Heart right ventricle (tissue), 16 donors: ENCODE data around the gene NPAS3. TPM values are rescaled to one million over a fixed set of nuclear protein-coding genes. Genes with fewer than 3 reads are reported as not detected.
A peak's percentile ranks its signal among the peaks of the same experiment; 100 is the strongest.

Source experiments
- ATAC-seq, 8 donors: fragments of 200-7000 bp; cut with Tn5 transposase; one replicate each; pipeline ENCODE4 v1.9.1; 2020; ENCODE audit warnings: mild to moderate bottlenecking in 8 of 8, moderate library complexity in 8 of 8, moderate number of reproducible peaks in 1 of 8
- DNase-seq, 2 donors: peaks; one replicate each; pipeline ENCODE4 v3.0.0-alpha.2; 2020
- H3K27ac ChIP-seq, 10 donors: fragments of 200-600 bp; sonication (generic) in 2 of 10; one replicate each; pipeline versions ENCODE4 v1.5.0 to v1.8.0; 2020 to 2022; ENCODE audit warnings: mild to moderate bottlenecking in 3 of 10
- H3K27me3 ChIP-seq, 7 donors: fragments of 200-600 bp; one replicate each; pipeline ENCODE4 v1.8.0; 2021 to 2022; ENCODE audit warnings: mild to moderate bottlenecking in 2 of 7
- H3K36me3 ChIP-seq, 9 donors: fragments of 200-600 bp; sonication (generic) in 1 of 9; one replicate each; pipeline versions ENCODE4 v1.5.0 to v1.8.0; 2020 to 2022; ENCODE audit warnings: mild to moderate bottlenecking in 2 of 9
- H3K4me1 ChIP-seq, 9 donors: fragments of 200-600 bp; sonication (generic) in 1 of 9; one replicate each; pipeline versions ENCODE4 v1.5.0 to v1.8.0; 2020 to 2022; ENCODE audit warnings: mild to moderate bottlenecking in 4 of 9
- H3K4me3 ChIP-seq, 10 donors: fragments of 200-600 bp; sonication (generic) in 2 of 10; one replicate each; pipeline versions ENCODE4 v1.5.0 to v1.8.0; 2020 to 2022; ENCODE audit warnings: mild to moderate bottlenecking in 7 of 10, moderate library complexity in 2 of 10
- H3K9me3 ChIP-seq, 11 donors: fragments of 200-600 bp in 10 of 11; sonication (generic) in 2 of 11; one replicate each; pipeline versions ENCODE4 v1.5.0 to v1.8.0; 2013 to 2022; ENCODE audit warnings: mild to moderate bottlenecking in 2 of 11, control low read depth in 1 of 11, moderate library complexity in 1 of 11
- WGBS, 2 donors: extraction: QIAGEN DNeasy Blood & Tissue Kit; methylation state at CpG; one replicate each; pipeline ENCODE4 v1.1.7; 2013; ENCODE audit warnings: inconsistent platforms in 1 of 2; 5-methylcytosine and 5-hydroxymethylcytosine counted together
- intact Hi-C, 10 donors: fragments of 100-400 bp; cut with DNase I; formaldehyde crosslinking; loops; one replicate each; pipeline versions ENCODE4 v1.11.1 to v1.14.2; 2022
- polyA plus RNA-seq, 2 donors: library from polyadenylated mRNA; stranded (reverse); fragments of 200-250 nt; gene quantifications; one replicate each; pipeline ENCODE4 v1.2.3, GENCODE V29; 2013
- total RNA-seq, 10 donors: library from RNA; stranded (reverse); fragmentation: NEBNext Ultra II Directional in 3 of 10; extraction: Animal tissue kit (Norgen Biotek cat#: 25700) in 3 of 10; gene quantifications; one replicate each; pipeline versions ENCODE4 v1.2.1 to v1.2.4, GENCODE V29; 2021 to 2023
- TF ChIP-seq, protein P1 (sequence below), 9 donors: fragments of 200-600 bp; sonication (generic) in 2 of 9; IDR thresholded peaks; one replicate each; pipeline versions ENCODE4 v1.5.0 to v1.8.0; 2021 to 2022; ENCODE audit warnings: antibody characterized with exemption in 9 of 9, mild to moderate bottlenecking in 5 of 9, moderate library complexity in 1 of 9
- donor health status: Arrhythmogenic right ventricular cardiomyopathy.
- donor health status: ischemic (EF 13 %, LVEDD 7.1; RV severe dilation, severe dysfunction).
- donor health status: healthy with polysubstance abuse.
- donor health status: DM: no; HTN: yes; CAD: no.
- donor health status: DM: no; HTN: no; CAD: no.
- donor health status: ischemic (EF 25% LVEDD 6.9; RV normal size, moderate dysfunction).
- donor health status: ischemic (EF 25% LVEDD 5.7; RV mildly dilated, moderate dysfunction).
- donor health status: healthy.
- donor health status: DM: yes; HTN: yes; CAD: no.
- donor health status: Ischemic cardiomyopathy.
- donor health status: ischemic (EF 35%, LVEDD 5.7; RV mildly dilated, moderate dysfunction).
- donor health status: nonischemic (EF 11% LVEDD 7.7; RV severe dilation, severe dysfunction).
- donor health status: DM: yes; HTN: yes; CAD: no.
- donor health status: PGD.
- donor health status: ischemic (EF 29% LVEDD 5.4; RV normal size, mild dysfunction).
- donor health status: nonischemic (EF 23%, LVEDD 6.1; RV moderate dilation, normal function).

NPAS3 gene
- total and polyA plus RNA-seq, 12 donors = 0.12 to 2.8 (median 0.99) TPM

DNA sequence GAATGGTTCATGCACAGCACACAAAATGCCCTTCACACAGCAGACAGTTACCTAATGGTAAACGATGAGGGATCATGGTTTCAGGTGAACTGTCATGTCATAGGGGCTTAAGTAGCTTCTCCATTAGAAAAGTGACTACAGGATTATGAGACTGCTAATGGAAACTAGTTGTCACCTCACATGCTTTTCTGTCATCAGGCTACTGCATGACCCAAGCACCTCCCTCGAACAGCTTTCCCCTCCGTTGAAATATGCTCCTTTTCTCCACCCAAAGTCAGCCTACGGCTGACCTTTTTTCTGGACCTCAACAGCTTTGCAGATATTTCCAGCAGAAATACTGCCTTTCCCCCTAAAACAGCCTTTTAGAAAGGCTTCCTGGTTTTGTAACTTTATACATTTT, 544.9 kb downstream of the NPAS3 start:
- Histone ChIP-seq H3K27me3 (no peaks in the 10 kb centered on the region), H3K9me3 (no peaks in the 10 kb centered on the region), H3K27ac (no peak overlapping the region), H3K36me3 (no peaks in the 10 kb centered on the region), H3K4me1 (peaks cover 0 to 7% (median 0%) of the 10 kb centered on the region in 9 donors), H3K4me3 (no peak overlapping the region)
- ATAC-seq = no peak
- intact Hi-C loops = no loop called here
- DNase-seq = no peak
- 54 to 70% methylated on average over 4 of the region's 4 CpGs for WGBS, 2 donors
- TF ChIP-seq, protein P1, sequence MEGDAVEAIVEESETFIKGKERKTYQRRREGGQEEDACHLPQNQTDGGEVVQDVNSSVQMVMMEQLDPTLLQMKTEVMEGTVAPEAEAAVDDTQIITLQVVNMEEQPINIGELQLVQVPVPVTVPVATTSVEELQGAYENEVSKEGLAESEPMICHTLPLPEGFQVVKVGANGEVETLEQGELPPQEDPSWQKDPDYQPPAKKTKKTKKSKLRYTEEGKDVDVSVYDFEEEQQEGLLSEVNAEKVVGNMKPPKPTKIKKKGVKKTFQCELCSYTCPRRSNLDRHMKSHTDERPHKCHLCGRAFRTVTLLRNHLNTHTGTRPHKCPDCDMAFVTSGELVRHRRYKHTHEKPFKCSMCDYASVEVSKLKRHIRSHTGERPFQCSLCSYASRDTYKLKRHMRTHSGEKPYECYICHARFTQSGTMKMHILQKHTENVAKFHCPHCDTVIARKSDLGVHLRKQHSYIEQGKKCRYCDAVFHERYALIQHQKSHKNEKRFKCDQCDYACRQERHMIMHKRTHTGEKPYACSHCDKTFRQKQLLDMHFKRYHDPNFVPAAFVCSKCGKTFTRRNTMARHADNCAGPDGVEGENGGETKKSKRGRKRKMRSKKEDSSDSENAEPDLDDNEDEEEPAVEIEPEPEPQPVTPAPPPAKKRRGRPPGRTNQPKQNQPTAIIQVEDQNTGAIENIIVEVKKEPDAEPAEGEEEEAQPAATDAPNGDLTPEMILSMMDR (IDR thresholded peaks at IDR 0.05) = no peak

DNA sequence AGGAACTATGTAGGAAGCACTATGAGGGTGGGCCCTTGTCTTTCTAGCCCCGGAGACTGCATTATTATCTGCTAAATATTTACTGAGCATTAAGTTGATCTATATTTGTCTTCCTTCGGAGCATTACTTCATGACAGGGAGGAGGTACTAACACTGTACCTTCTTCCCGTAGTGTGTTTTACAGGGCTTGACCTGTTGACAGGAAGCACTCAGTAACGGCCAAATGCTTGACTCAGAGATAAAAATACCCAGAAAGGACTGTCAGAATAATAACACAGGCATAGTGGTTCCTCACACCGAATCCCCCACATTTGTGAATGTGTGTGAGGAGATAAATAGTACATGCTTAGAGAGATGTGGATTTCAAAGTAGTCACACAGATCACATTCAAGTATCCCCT, 545.6 kb downstream of the NPAS3 start:
- Histone ChIP-seq H3K36me3 (no peaks in the 10 kb centered on the region), H3K4me3 (peak overlapping the region in 1 of 10 donors; percentile 10), H3K27ac (no peak overlapping the region), H3K27me3 (no peaks in the 10 kb centered on the region), H3K4me1 (peaks cover 0 to 7% (median 0%) of the 10 kb centered on the region in 9 donors), H3K9me3 (no peaks in the 10 kb centered on the region)
- WGBS, 2 donors = 7 to 13% methylated on average over 5 of the region's 5 CpGs
- DNase-seq (no peak), ATAC-seq (peak in 5 of 8 donors; percentile 46 to 88 (median 57))
- TF ChIP-seq, protein P1 (IDR thresholded peaks at IDR 0.05) = no peak
- intact Hi-C loops = no loop called here

GRCh38 chr14:33486332-33486890, 547.7 kb downstream of the NPAS3 start:
- H3K27ac ChIP-seq = no peak overlapping the region
- peaks cover 0 to 7% (median 0%) of the 10 kb centered on the region in 9 donors for H3K4me1 ChIP-seq
- 78 to 82% methylated on average over 2 of the region's 2 CpGs for WGBS, 2 donors
- H3K36me3 ChIP-seq = no peaks in the 10 kb centered on the region
- intact Hi-C loops = no loop called here
- TF ChIP-seq, protein P1 (IDR thresholded peaks at IDR 0.05) = no peak
- no peak overlapping the region for H3K4me3 ChIP-seq
- ATAC-seq (no peak), DNase-seq (no peak)
- H3K27me3 ChIP-seq = no peaks in the 10 kb centered on the region
- no peaks in the 10 kb centered on the region for H3K9me3 ChIP-seq

DNA sequence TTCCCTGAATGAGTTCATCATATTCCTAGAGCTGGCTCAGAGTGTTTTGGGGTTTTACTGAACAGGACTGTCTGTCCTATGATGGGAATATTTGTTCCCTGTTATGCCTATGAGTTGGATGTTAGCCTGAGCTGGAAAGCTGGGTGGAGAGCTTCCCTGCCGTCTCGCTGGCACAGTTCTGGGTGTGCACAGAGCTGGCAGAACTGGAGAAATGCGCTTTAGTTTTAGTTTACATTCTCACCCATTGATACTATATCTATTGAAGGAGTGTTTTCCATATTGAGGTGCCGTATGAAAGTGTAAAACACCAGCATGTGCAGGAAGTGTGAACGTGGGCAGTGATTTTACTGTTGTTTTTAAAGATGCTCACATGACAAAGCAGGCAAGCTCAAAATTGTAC, 549.9 kb downstream of the NPAS3 start:
- Histone ChIP-seq H3K36me3 (no peaks in the 10 kb centered on the region), H3K27me3 (peaks cover 0 to 3% (median 0%) of the 10 kb centered on the region in 7 donors), H3K27ac (no peak overlapping the region), H3K9me3 (no peaks in the 10 kb centered on the region), H3K4me3 (no peak overlapping the region), H3K4me1 (peaks cover 0 to 7% (median 0%) of the 10 kb centered on the region in 9 donors)
- 74 to 86% methylated on average over 5 of the region's 5 CpGs for WGBS, 2 donors
- ATAC-seq (no peak), DNase-seq (no peak)
- TF ChIP-seq, protein P1 (IDR thresholded peaks at IDR 0.05) = no peak
- intact Hi-C loops = no loop called here
